HG03103 (cell line): ENCODE data around the gene TRIM9.

Experiments
- ATAC-seq: cut with Tn5 transposase; IDR thresholded peaks from one replicate; pipeline ENCODE4 v1.9.1; 2021; ENCODE audit warnings: low read depth; ENCODE audit not compliant: unreplicated experiment

Gene TRIM9

DNA sequence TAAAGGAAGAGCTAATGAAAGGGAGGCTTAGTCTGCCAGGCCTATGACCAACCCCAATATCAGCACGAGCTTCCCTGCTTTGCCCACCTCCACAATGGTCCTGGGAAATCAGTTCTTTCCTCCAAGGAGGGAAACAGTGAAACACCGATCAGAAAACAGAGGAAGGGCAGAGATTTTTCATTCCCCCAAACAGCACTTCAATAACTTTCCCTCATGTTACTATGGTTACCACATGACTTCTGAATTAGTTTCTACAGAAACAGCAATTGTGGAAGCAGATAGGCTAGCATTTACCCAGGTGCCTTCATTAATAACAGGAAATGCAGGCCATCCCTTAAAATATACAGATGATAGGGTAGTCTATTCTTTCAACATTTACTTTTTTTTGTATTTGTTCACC is 35.9 kb downstream of the TRIM9 start:
- ATAC-seq = no peak

DNA sequence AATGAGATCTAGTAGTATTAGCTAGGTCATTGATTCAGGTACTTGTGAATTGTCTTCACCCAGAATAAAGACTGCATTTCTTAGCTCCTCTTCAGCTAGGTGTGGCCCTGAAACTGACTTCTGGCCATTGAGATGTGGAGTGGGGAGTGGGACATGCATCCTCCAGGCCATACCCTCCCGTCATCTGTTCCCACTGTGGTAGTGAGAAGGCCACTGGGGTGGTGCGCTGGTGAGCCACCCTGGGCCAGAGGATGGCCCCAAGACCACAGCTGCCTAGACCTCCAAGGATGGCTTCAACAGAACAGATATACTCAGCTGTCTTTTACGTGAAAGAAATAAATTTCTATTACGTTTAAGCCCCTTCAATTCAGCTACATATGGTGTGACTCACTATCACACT is 36.5 kb downstream of the TRIM9 start:
- ATAC-seq = no peak

GRCh38 chr14:51056421-51056820 is 38.5 kb downstream of the TRIM9 start:
- no peak for ATAC-seq

DNA sequence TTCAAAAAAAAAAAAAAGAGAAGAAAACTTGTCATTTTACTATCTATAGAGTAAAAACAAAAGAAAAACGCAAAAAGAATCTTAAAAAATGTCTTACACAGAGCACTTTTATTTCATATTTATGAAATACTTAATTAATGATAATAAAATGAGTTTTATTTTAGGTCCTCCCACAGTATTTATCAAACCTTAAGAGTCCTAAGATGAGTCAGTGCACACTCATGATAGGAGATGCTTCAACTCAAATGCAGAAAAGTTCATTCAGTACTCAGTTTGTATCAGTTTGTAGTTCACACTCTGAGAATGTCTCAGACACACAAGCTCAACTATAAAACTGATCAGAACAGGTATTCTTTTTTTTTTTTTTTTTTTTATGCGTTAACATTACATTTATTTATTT is 41.7 kb downstream of the TRIM9 start:
- ATAC-seq = no peak

DNA sequence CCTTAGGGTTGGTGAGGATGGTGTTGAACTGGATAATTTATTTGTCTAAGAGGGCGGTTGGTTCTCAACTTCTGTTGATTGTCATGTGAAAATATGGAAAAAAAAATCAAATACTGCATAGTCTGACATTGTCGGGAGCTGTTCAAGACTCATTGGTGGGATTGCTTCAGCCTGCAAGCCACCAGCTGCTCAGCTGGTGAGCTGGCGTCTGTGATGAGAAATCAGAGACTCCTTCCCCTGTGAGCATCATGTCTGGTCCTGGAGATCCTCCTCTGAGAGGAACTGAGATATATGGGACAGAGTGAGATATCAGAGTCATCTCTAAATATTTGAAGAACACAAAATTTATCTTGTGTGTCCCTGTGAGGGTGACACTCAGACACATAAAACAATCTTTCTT is 49.9 kb downstream of the TRIM9 start:
- ATAC-seq = no peak

DNA sequence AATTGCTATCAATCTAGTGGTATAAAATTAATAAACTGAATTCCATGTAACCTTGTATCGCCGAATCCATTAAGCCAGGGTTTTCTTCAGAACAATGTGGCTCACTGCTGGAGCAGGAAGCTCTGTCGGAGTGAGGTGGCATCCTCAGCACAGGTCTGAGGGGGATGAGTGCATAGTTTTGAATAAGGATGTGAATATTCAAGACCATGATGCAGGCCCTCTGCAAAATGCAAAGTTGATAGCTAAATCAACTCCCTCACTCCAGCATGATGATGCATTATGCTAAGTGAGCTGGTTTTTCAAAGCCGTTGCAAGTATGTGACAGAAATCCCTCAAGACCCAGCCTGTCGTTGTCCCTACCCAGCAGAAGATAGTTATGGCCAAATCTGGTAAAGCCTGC is 53.0 kb downstream of the TRIM9 start:
- ATAC-seq = no peak

GRCh38 chr14:51041108-51041531 is 53.8 kb downstream of the TRIM9 start:
- ATAC-seq = no peak

DNA sequence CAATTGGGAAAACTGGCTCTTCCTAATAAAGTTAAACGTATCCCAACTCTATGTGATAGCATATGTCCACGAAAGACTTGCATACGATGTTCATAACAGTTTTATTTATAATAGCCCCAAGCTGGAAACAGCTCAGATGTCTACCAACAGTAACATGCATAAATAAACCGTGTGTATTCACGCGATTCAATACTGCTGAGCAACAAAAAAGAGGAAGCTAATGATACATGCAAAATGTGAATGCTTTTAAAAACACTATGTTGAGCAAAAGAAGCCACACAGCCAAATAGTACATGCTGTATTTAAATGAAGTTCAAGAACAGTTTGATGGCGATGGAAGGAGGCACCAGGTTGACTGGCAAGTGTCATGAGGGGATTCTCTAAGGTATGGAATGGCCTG is 55.7 kb downstream of the TRIM9 start:
- no peak for ATAC-seq

DNA sequence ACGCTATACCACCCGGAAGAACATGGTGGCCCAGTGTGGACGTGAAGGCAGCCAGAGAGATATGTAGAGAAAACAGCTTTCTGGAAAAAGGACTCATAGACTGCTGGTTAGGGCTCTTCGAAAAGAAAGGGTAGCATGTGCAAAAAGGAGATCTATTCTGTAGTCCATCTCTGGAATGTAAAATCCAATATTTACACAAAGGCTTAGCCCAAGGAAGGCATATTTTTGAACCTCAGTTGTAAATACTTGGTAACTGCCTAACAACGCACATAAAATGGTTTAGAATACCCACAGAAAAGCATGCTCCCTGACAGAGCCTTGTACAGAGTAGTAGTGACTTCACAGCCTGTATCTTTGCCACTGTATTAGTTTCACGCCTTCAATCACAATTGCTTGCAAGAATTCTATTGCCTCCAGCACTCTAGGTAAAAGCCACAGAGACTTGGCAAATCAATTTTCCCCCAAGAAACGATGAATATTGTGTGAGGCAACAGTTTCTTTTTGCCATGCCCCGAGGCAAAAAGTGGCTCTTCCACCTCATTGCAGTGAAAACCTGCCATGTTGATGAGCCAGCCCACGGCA is 59.2 kb downstream of the TRIM9 start:
- ATAC-seq = no peak

DNA sequence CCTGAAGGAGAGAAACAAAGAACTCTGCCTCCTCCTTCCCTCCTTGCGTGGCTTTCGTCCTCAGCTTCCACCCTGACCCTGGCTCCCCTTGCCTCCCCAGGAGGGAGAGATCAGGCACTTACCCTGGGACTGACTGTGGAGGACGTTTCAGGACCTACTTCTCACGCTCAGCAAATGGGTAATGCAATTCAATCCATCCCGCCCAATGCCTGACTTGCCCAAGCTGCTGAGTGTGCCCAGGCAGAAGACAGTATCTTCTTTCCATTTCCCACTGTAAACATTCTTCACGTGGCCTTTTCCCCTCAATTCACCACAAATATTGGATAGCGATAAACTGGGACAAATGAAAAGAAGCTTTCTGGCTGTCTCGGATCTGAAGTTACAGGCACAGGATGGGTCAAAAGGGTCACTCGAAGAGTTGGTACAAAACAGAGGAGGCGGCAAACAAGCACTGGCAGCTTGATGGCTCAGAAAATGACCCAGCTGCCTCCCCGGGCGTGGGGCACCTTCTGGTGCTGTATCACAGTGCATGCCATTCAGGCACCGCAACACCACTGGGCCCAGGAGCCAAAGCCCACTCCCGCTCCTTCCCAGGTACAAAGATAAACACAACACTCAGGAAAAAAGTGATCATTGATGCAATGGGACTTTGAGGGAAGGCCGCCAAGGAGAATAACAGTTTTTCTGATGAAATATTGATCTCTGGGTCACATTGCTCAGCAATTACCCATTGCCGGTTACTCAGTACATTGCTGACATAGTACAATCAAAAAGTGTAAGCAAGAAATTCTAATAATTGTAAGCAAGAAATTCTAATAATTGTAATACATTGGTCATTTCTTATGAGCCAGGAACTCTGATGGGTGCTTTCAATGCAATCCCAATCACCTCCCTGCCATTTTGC is 65.8 kb downstream of the TRIM9 start:
- ATAC-seq = no peak

DNA sequence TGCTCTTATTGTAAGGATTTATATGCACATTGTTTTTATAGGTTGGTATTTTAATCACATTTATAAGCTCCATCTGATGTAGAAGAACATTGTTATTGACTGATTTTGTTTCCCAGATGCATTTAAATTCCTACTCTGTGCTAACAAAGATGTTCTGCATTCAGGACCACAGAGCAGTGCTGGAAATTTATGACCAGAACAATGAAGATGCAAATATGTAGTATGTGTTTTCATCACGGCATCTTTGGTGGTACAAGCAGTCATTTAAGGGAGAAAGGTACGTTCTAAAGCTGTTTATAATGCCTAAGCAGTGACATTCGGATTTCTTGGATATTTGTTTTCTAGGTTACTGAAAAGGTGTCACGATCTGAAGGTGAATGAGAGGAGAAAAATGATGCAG is 66.5 kb downstream of the TRIM9 start:
- no peak for ATAC-seq

GRCh38 chr14:51024377-51024776 is 70.5 kb downstream of the TRIM9 start:
- no peak for ATAC-seq

DNA sequence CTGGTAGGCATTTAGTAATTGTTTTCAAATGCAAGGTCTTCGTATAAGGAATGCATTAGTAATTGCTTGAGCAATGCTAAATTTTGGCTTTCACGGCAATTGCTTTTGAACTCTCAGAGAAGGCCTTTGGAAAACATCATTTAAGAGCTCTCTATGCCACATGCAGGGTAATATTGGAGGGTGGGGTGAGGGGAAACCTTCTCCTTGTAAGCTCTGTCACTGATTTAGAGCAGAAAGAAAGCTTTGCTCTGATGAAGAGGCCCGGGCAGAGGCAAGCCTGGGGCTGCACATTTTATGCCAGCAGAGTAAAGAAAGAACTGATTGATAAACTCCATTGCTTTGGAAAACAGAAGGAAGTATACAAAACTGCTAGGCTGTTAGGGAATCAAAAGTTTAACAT is 70.9 kb downstream of the TRIM9 start:
- no peak for ATAC-seq

GRCh38 chr14:51022769-51023168 is 72.1 kb downstream of the TRIM9 start:
- no peak for ATAC-seq

GRCh38 chr14:51020024-51020710 is 74.7 kb downstream of the TRIM9 start:
- ATAC-seq = no peak

DNA sequence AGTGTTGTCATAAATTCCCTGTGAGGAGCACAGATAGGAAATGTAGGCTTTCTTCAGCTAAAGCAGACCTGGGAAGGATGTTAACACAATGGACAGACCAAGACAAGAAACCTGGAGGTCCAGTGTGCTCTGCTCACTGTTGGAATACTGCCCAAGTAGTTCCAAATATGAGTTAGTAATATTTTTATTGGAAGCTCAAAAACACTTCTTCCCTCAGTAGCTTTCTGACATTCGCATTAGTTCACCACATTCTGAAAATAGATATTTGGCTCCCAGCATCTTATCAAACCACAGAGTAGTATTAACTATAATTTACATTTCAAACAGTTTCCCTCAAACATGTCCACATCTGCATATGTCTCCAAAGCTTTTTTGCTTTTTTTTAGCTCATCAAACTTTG is 75.8 kb downstream of the TRIM9 start:
- ATAC-seq = no peak

DNA sequence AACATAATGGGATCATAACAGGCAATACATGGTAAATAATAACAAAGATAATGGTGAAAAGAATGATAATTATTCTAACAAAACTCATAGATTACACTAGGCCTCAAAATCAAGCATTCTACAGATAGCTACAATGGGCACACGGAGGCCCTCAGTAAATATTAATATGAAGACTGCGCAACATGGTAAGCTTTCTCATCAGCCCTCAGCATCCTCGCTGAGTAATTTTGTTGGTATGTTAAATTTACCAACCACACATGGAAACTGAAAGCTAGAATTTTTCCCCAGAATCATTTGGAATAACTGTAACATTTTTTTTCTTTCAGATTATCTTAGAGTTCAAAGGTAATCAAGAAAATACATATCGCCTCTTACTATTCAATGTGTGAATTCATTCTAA is 76.4 kb downstream of the TRIM9 start:
- no peak for ATAC-seq

- ATAC-seq = no peak
These were observed 80.3 kb downstream of the TRIM9 start for GRCh38 chr14:51014625-51015024.

GRCh38 chr14:51014086-51014485 is 80.8 kb downstream of the TRIM9 start:
- no peak for ATAC-seq

DNA sequence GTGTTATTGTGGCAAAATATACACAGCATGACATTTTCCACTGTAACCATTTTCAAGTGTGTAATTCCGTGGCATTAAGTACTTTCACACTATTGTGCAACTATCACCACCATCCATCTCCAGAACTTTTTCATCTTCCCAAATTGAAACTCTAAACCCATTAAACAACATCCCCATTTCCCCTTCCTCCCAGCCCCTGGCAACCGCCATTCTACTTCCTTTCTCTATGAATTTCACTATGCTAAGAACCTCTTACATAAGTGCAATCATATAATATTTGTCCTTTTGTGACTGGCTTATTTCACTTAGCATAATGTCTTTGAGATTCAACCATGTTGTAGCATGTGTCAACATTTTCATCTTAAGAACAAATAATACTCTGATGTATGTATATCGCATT is 82.8 kb downstream of the TRIM9 start:
- no peak for ATAC-seq

DNA sequence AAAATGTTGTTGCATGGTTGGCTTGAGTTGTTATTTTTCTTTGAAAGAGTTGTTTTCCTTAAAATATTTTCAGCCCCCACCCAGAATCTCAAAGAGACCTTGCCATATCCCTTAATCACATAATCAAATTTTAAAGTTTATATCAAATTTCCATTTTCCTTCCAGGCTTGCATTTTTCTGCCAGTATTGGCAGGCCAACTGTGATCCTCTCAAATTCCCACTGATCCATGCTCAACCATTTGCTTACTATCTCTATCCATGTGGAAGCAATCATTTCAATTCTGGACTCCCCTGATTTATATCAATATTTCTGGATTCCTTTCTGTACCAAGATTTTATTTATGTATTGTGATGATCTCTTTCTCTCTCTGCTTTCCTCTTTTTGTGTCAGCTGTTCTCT is 86.5 kb downstream of the TRIM9 start:
- no peak for ATAC-seq

DNA sequence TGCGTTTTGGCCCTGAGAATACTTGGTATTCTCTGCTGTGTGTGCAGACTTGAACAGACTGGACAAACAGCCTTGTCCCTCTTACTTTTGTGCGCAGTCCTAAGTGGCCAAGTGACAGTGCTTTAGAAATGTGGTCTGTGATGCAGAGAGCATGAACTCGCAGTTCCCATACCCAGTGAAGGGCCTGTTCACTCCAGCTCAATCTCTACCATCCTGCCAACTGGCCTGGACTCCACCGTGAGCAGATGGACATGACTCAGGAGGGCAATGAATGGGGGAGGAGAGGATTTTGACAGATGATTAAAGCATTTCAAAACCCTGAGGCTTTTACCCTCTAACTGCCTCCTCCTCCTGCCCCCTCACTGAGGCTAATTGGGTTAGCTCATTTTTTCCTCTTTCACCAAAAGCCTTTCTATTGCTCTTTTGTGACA is 88.1 kb downstream of the TRIM9 start:
- ATAC-seq = no peak
